Neuronal stem cell (in vitro differentiated cells): ENCODE results near the gene ADD3.

ENCODE experiments used
- DNase-seq: peaks from one replicate; pipeline ENCODE4 v3.0.0-alpha.2; 2013; ENCODE audit warnings: low spot score
- H2AFZ ChIP-seq: one replicate; pipeline ENCODE4 v1.6.1; 2013; ENCODE audit warnings: mild to moderate bottlenecking, low read length, inconsistent platforms
- H2AK5ac ChIP-seq: 2 replicates; pipeline ENCODE4 v1.6.1; 2013; ENCODE audit warnings: low read depth, mild to moderate bottlenecking, inconsistent platforms, low read length, moderate library complexity, mixed read lengths
- H2BK120ac ChIP-seq: 2 replicates; pipeline ENCODE4 v1.6.1; 2013; ENCODE audit warnings: low read depth, mild to moderate bottlenecking, inconsistent platforms, low read length, moderate library complexity, mixed read lengths
- H2BK12ac ChIP-seq: one replicate; pipeline ENCODE4 v1.6.1; 2013; ENCODE audit warnings: low read length, inconsistent platforms
- H2BK15ac ChIP-seq: 2 replicates; pipeline ENCODE4 v1.6.1; 2013; ENCODE audit warnings: mild to moderate bottlenecking, low read length, inconsistent platforms, mixed read lengths
- H2BK5ac ChIP-seq: one replicate; pipeline ENCODE4 v1.6.1; 2013; ENCODE audit warnings: inconsistent platforms, mild to moderate bottlenecking, low read length, moderate library complexity
- H3K14ac ChIP-seq: one replicate; pipeline ENCODE4 v1.6.1; 2013; ENCODE audit warnings: low read length, inconsistent platforms
- H3K18ac ChIP-seq: 2 replicates; pipeline ENCODE4 v1.6.1; 2013; ENCODE audit warnings: low read length, inconsistent platforms
- H3K23ac ChIP-seq: 2 replicates; pipeline ENCODE4 v1.6.1; 2013; ENCODE audit warnings: low read depth, mild to moderate bottlenecking, mixed read lengths, low read length, inconsistent platforms; ENCODE audit not compliant: poor library complexity
- H3K27ac ChIP-seq: replicated peaks from 3 replicates; pipeline ENCODE4 v1.5.1; 2013; ENCODE audit warnings: low read length, inconsistent platforms
- H3K27me3 ChIP-seq, 3 experiments: 2 replicates each; pipeline ENCODE4 v1.6.1; 2013; ENCODE audit warnings: low read length in 3 of 3, mild to moderate bottlenecking in 2 of 3, inconsistent platforms in 1 of 3, low read depth in 1 of 3, mixed read lengths in 1 of 3, moderate library complexity in 1 of 3; ENCODE audit not compliant: control insufficient read depth in 3 of 3, insufficient read depth in 3 of 3
- H3K36me3 ChIP-seq, 2 donors: replicated peaks in 1 of 2; 2 replicates each; pipeline ENCODE4 v1.6.1; 2013; ENCODE audit warnings: low read length in 2 of 2; ENCODE audit not compliant: control insufficient read depth in 2 of 2, insufficient read depth in 2 of 2
- H3K4ac ChIP-seq: 2 replicates; pipeline ENCODE4 v1.6.1; 2013; ENCODE audit warnings: inconsistent platforms, mild to moderate bottlenecking, low read length, moderate library complexity
- H3K4me1 ChIP-seq, 2 donors: 1 replicate in 1 of 2; 2 replicates in 1 of 2; pipeline ENCODE4 v1.6.1; 2013; ENCODE audit warnings: low read length in 2 of 2, low read depth in 1 of 2; ENCODE audit not compliant: control insufficient read depth in 2 of 2, insufficient read depth in 1 of 2
- H3K4me2 ChIP-seq: one replicate; pipeline ENCODE4 v1.6.1; 2013; ENCODE audit warnings: mild to moderate bottlenecking, low read length, inconsistent platforms; ENCODE audit not compliant: insufficient read depth, poor library complexity, severe bottlenecking
- H3K4me3 ChIP-seq, 2 donors: 2 replicates each; pipeline ENCODE4 v1.5.1; 2013; ENCODE audit warnings: low read length in 2 of 2, mild to moderate bottlenecking in 2 of 2, inconsistent platforms in 1 of 2, moderate library complexity in 1 of 2
- H3K79me1 ChIP-seq: one replicate; pipeline ENCODE4 v1.6.1; 2013; ENCODE audit warnings: low read depth, mild to moderate bottlenecking, inconsistent platforms, low read length, moderate library complexity
- H3K9ac ChIP-seq: one replicate; pipeline ENCODE4 v1.6.1; 2013; ENCODE audit warnings: mild to moderate bottlenecking, low read depth, low read length, inconsistent platforms; ENCODE audit not compliant: poor library complexity
- H3K9me3 ChIP-seq, 2 donors: replicated peaks in 1 of 2; 2 replicates each; pipeline versions ENCODE3 to v1.6.1; 2013; ENCODE audit warnings: low read length in 2 of 2, mild to moderate bottlenecking in 2 of 2, inconsistent platforms in 1 of 2, low read depth in 1 of 2, mixed read lengths in 1 of 2, moderate library complexity in 1 of 2; ENCODE audit not compliant: control insufficient read depth in 2 of 2, insufficient read depth in 1 of 2
- H4K8ac ChIP-seq: one replicate; pipeline ENCODE4 v1.6.1; 2013; ENCODE audit warnings: low read depth, mild to moderate bottlenecking, inconsistent platforms, low read length, moderate library complexity
- H4K91ac ChIP-seq: one replicate; pipeline ENCODE4 v1.6.1; 2013; ENCODE audit warnings: low read length, low read depth, mild to moderate bottlenecking, inconsistent platforms; ENCODE audit not compliant: poor library complexity
- WGBS, 2 donors: extraction: QIAGEN DNeasy Blood & Tissue Kit; methylation state at CpG; one replicate each; pipeline ENCODE4 v1.1.7; 2013; ENCODE audit warnings: missing lambda C conversion rate in 2 of 2, mixed read lengths in 1 of 2; ENCODE audit not compliant: insufficient read length in 2 of 2, insufficient replicate concordance in 1 of 2; ENCODE audit errors: extremely low coverage in 2 of 2; 5-methylcytosine and 5-hydroxymethylcytosine counted together

Gene ADD3

GRCh38 chr10:110065269-110065668 is 57.5 kb downstream of the ADD3 start:
- Histone ChIP-seq H3K4me3 (no peak overlapping the region), H3K4ac (no peak overlapping the region), H2BK12ac (no peak overlapping the region), H3K9me3 (no peaks in the 10 kb centered on the region), H2AFZ (no peak overlapping the region), H3K36me3 (no peaks in the 10 kb centered on the region), H3K4me1 (peaks cover 3 to 11% of the 10 kb centered on the region in 2 donors), H3K23ac (no peak overlapping the region), H3K27me3 (no peaks in the 10 kb centered on the region), H2BK120ac (no peak overlapping the region), H4K91ac (no peak overlapping the region), H3K27ac (no peak overlapping the region), H3K4me2 (no peak overlapping the region), H2BK15ac (no peak overlapping the region), H4K8ac (no peak overlapping the region), H3K79me1 (peaks cover 5% of the 10 kb centered on the region), H3K14ac (no peak overlapping the region), H2AK5ac (no peak overlapping the region), H3K18ac (no peak overlapping the region), H2BK5ac (no peak overlapping the region), H3K9ac (no peak overlapping the region)
- DNase-seq, result no peak
- WGBS, 2 donors, result no CpG with 5 or more reads among the region's 2 CpGs

GRCh38 chr10:110067960-110068770 is 60.4 kb downstream of the ADD3 start:
- H4K91ac ChIP-seq, result no peak overlapping the region

GRCh38 chr10:110068780-110069179 is 61.0 kb downstream of the ADD3 start:
- Histone ChIP-seq H2AK5ac (no peak overlapping the region), H3K4me2 (no peak overlapping the region), H2BK15ac (no peak overlapping the region), H3K79me1 (peaks cover 1% of the 10 kb centered on the region), H3K27me3 (no peaks in the 10 kb centered on the region), H3K4ac (no peak overlapping the region), H3K4me1 (peaks cover 2 to 3% of the 10 kb centered on the region in 2 donors), H3K9me3 (no peaks in the 10 kb centered on the region), H3K14ac (no peak overlapping the region), H3K23ac (no peak overlapping the region), H2BK5ac (no peak overlapping the region), H4K91ac (no peak overlapping the region), H2BK12ac (no peak overlapping the region), H3K18ac (no peak overlapping the region), H3K9ac (no peak overlapping the region), H4K8ac (no peak overlapping the region), H2BK120ac (no peak overlapping the region), H3K36me3 (no peaks in the 10 kb centered on the region), H3K4me3 (no peak overlapping the region), H3K27ac (no peak overlapping the region), H2AFZ (no peak overlapping the region)
- WGBS, 2 donors, result no CpG with 5 or more reads among the region's 7 CpGs
- DNase-seq, result no peak

More at GRCh38 chr10:110067960-110068770, 60.4 kb downstream of the ADD3 start:
- H3K4ac ChIP-seq, result no peak overlapping the region
- H3K4me3 ChIP-seq, result no peak overlapping the region
- no peaks in the 10 kb centered on the region for H3K27me3 ChIP-seq
- no peak overlapping the region for H3K4me2 ChIP-seq
- H2BK120ac ChIP-seq, result no peak overlapping the region
- H2BK15ac ChIP-seq, result no peak overlapping the region
- no peak overlapping the region for H2AK5ac ChIP-seq
- no peak overlapping the region for H4K8ac ChIP-seq
- H2BK5ac ChIP-seq, result no peak overlapping the region
- no peak overlapping the region for H3K27ac ChIP-seq
- no peak overlapping the region for H3K9ac ChIP-seq
- H3K18ac ChIP-seq, result no peak overlapping the region
- H3K23ac ChIP-seq, result no peak overlapping the region
- H3K9me3 ChIP-seq, result no peaks in the 10 kb centered on the region
- H2BK12ac ChIP-seq, result no peak overlapping the region
- no peaks in the 10 kb centered on the region for H3K36me3 ChIP-seq
- WGBS, 2 donors, result no CpG with 5 or more reads among the region's 5 CpGs
- peaks cover 2 to 3% of the 10 kb centered on the region in 2 donors for H3K4me1 ChIP-seq
- H3K14ac ChIP-seq, result no peak overlapping the region
- no peak overlapping the region for H2AFZ ChIP-seq
- DNase-seq, result no peak
- H3K79me1 ChIP-seq, result peaks cover 1% of the 10 kb centered on the region

GRCh38 chr10:110069502-110069982 is 61.8 kb downstream of the ADD3 start:
- no peak overlapping the region for H4K8ac ChIP-seq
- no peak overlapping the region for H3K18ac ChIP-seq
- no peaks in the 10 kb centered on the region for H3K9me3 ChIP-seq
- H2BK5ac ChIP-seq, result no peak overlapping the region
- no peak overlapping the region for H3K9ac ChIP-seq
- H3K23ac ChIP-seq, result no peak overlapping the region
- H3K27ac ChIP-seq, result no peak overlapping the region
- H4K91ac ChIP-seq, result no peak overlapping the region
- H3K79me1 ChIP-seq, result peaks cover 1% of the 10 kb centered on the region
- no peaks in the 10 kb centered on the region for H3K36me3 ChIP-seq
- no peak overlapping the region for H3K4ac ChIP-seq
- H2BK12ac ChIP-seq, result no peak overlapping the region
- H2BK15ac ChIP-seq, result no peak overlapping the region
- no peak overlapping the region for H3K14ac ChIP-seq
- no peak overlapping the region for H2AK5ac ChIP-seq
- peaks cover 3 to 5% of the 10 kb centered on the region in 2 donors for H3K4me1 ChIP-seq
- H3K27me3 ChIP-seq, result no peaks in the 10 kb centered on the region
- H3K4me2 ChIP-seq, result no peak overlapping the region
- no peak overlapping the region for H2BK120ac ChIP-seq
- no peak overlapping the region for H2AFZ ChIP-seq
- WGBS, 2 donors, result no CpG with 5 or more reads among the region's 1 CpG
- no peak overlapping the region for H3K4me3 ChIP-seq
- DNase-seq, result no peak
